HepG2 (cell line): ENCODE results near the gene EXOC3L4. TPM values are rescaled to one million over a fixed set of nuclear protein-coding genes. Genes with fewer than 3 reads are reported as not detected.
A peak's percentile ranks its signal among the peaks of the same experiment; 100 is the strongest.

Experiments used
- ARNT ChIP-seq: fragments of 450-650 bp; IDR thresholded peaks from 2 replicates; pipeline ENCODE4 v1.6.1; 2017
- FOXM1 ChIP-seq: sonication (generic); formaldehyde crosslinking; IDR thresholded peaks from 2 replicates; pipeline ENCODE4 v1.5.0; 2020; ENCODE audit warnings: missing genetic modification reagents
- GZF1 ChIP-seq: sonication (generic); formaldehyde crosslinking; IDR thresholded peaks from 2 replicates; pipeline ENCODE4 v1.5.1; 2020; ENCODE audit warnings: mild to moderate bottlenecking, missing genetic modification reagents
- HNRNPUL1 ChIP-seq: fragments of 200-400 bp; formaldehyde crosslinking; IDR thresholded peaks from 2 replicates; pipeline ENCODE4 v1.6.1; 2017; ENCODE audit warnings: low read depth, mild to moderate bottlenecking, low read length, moderate library complexity
- KLF13 ChIP-seq: sonication (generic); formaldehyde crosslinking; IDR thresholded peaks from 2 replicates; pipeline ENCODE4 v1.4.0; 2020; ENCODE audit warnings: mild to moderate bottlenecking, missing genetic modification reagents
- MAF1 ChIP-seq: sonication (generic); formaldehyde crosslinking; IDR thresholded peaks from 2 replicates; pipeline ENCODE4 v1.5.0; 2020; ENCODE audit warnings: missing genetic modification reagents, borderline replicate concordance
- MEIS1 ChIP-seq: sonication (generic); formaldehyde crosslinking; IDR thresholded peaks from 2 replicates; pipeline ENCODE4 v1.9.0; 2021; ENCODE audit warnings: mild to moderate bottlenecking, missing genetic modification reagents, moderate library complexity, borderline replicate concordance
- MIER3 ChIP-seq: IDR thresholded peaks from 2 replicates; pipeline ENCODE4 v1.6.1; 2016; ENCODE audit warnings: missing compliant biosample characterization, borderline replicate concordance
- RXRB ChIP-seq: IDR thresholded peaks from 2 replicates; pipeline ENCODE4 v1.6.1; 2016; ENCODE audit warnings: borderline replicate concordance, missing genetic modification reagents, missing compliant biosample characterization
- SRY ChIP-seq: sonication (generic); formaldehyde crosslinking; IDR thresholded peaks from 2 replicates; pipeline ENCODE4 v1.8.0; 2022; ENCODE audit warnings: mild to moderate bottlenecking, missing genetic modification reagents
- TARDBP ChIP-seq: sonication (generic); formaldehyde crosslinking; IDR thresholded peaks from 2 replicates; pipeline ENCODE4 v1.8.0; 2022; ENCODE audit warnings: mild to moderate bottlenecking, missing genetic modification reagents
- TCF12 ChIP-seq, 2 experiments: fragments of 450-650 bp in 1 of 2; sonication (generic) in 1 of 2; formaldehyde crosslinking in 1 of 2; IDR thresholded peaks; 2 replicates each; pipeline versions ENCODE4 v1.6.1 to v1.8.0; 2017 to 2022; ENCODE audit warnings: antibody characterized with exemption in 1 of 2, mild to moderate bottlenecking in 1 of 2, missing genetic modification reagents in 1 of 2, moderate library complexity in 1 of 2
- TMF1 ChIP-seq: sonication (generic); formaldehyde crosslinking; IDR thresholded peaks from 2 replicates; pipeline ENCODE4 v1.8.1; 2022; ENCODE audit warnings: low read depth, missing genetic modification reagents
- ZBTB8A ChIP-seq: sonication (generic); formaldehyde crosslinking; IDR thresholded peaks from 2 replicates; pipeline ENCODE4 v1.4.0; 2020; ENCODE audit warnings: mild to moderate bottlenecking, low read depth, missing genetic modification reagents, borderline replicate concordance
- ZFX ChIP-seq: sonication (generic); formaldehyde crosslinking; IDR thresholded peaks from 2 replicates; pipeline ENCODE4 v1.4.0; 2020; ENCODE audit warnings: mild to moderate bottlenecking, low read depth, missing genetic modification reagents, moderate library complexity
- ZNF292 ChIP-seq: sonication (generic); formaldehyde crosslinking; IDR thresholded peaks from 2 replicates; pipeline ENCODE4 v1.8.1; 2022; ENCODE audit warnings: mild to moderate bottlenecking, low read depth, missing genetic modification reagents, borderline replicate concordance
- ZNF382 ChIP-seq: sonication (generic); formaldehyde crosslinking; IDR thresholded peaks from 2 replicates; pipeline ENCODE4 v1.5.0; 2020; ENCODE audit warnings: missing genetic modification reagents, mild to moderate bottlenecking, borderline replicate concordance
- ZNF543 ChIP-seq: sonication (generic); formaldehyde crosslinking; IDR thresholded peaks from 2 replicates; pipeline ENCODE4 v1.4.0; 2020; ENCODE audit warnings: mild to moderate bottlenecking, missing genetic modification reagents
- ZSCAN29 ChIP-seq: sonication (generic); formaldehyde crosslinking; conservative IDR thresholded peaks from 2 replicates; pipeline ENCODE4 v1.4.0; 2020; ENCODE audit warnings: mild to moderate bottlenecking, missing genetic modification reagents
- polyA plus RNA-seq, 8 experiments: library from polyadenylated mRNA; depleted of rRNA in 3 of 8; stranded (reverse) in 7 of 8; unstranded in 1 of 8; fragments of >200 nt; fragmentation: Illumina TruSeq in 4 of 8; extraction: Trizol in 4 of 8; gene quantifications; 2 replicates each; pipeline versions ENCODE4 v1.2.1 to v1.2.3, GENCODE V29; 2011 to 2016; ENCODE audit warnings: low read depth in 4 of 8, missing spikeins in 1 of 8, mixed read lengths in 1 of 8; ENCODE audit not compliant: insufficient read depth in 1 of 8
- total RNA-seq, 5 experiments: library from RNA; depleted of rRNA; stranded (reverse); fragments of >200 nt; fragmentation: Illumina TruSeq; extraction: Trizol; gene quantifications; 2 replicates each; pipeline ENCODE4 v1.2.3, GENCODE V29; 2016; ENCODE audit warnings: low read depth in 1 of 5
- TF ChIP-seq, protein P1 (sequence below): sonication (generic); formaldehyde crosslinking; IDR thresholded peaks from 2 replicates; pipeline ENCODE4 v1.5.0; 2020; ENCODE audit warnings: mild to moderate bottlenecking, missing genetic modification reagents
- TF ChIP-seq, protein P2 (sequence below): sonication (generic); formaldehyde crosslinking; IDR thresholded peaks from 2 replicates; pipeline ENCODE4 v1.8.0; 2022; ENCODE audit warnings: missing genetic modification reagents, mild to moderate bottlenecking, inconsistent platforms, borderline replicate concordance
- TF ChIP-seq, protein P3 (sequence below): sonication (generic); formaldehyde crosslinking; IDR thresholded peaks from 2 replicates; pipeline ENCODE4 v1.8.0; 2022; ENCODE audit warnings: mild to moderate bottlenecking, missing genetic modification reagents, borderline replicate concordance
- TF ChIP-seq, protein P4 (sequence below): fragments of 450-650 bp; IDR thresholded peaks from 2 replicates; pipeline ENCODE4 v1.6.1; 2017

The EXOC3L4 gene
- total and polyA plus RNA-seq, 2 of the 13 experiments (the other 11 are each of a cell fraction or from before 2014, with no cell fraction given) = 11.8 to 27.0 TPM

DNA sequence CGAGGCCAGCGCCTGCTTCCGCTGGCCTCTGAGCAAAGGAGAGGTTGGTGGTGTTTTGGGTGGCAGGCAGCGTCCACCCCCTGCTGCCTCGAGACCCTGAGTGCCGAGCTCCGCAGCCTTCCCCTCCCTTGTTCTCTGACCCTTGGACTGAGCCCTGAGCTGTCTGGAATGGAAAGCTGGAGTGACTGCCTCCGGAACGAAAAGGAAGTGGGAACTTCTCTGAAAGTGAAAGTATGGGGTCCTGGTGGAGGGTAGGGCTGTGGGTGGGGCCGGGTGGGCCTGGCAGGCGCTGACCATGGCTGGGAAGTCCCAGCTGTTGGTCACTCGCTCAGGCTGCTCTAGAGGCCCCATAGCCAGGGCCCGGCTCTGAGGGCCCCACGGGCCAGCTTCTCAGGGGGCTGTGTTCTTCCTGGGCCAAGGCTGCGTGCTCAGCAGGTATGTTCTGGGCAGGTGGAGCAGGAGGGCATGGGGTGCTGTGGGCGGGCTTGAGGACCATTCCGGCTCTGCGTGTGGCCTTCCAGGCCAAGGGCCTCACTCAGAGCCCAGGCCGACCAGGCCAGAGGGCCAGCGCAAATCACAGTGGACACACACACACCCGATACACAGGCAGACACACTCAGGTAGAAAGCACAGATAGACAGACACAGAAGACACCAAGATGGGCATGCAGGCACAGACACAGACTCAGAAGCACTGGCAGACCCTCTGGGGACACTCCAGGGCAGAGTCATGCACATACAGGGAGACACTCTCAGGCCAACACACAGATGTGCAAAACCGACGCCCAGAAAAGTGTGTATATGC lies at the start of gene EXOC3L4 (continued):
- TF ChIP-seq, protein P1, sequence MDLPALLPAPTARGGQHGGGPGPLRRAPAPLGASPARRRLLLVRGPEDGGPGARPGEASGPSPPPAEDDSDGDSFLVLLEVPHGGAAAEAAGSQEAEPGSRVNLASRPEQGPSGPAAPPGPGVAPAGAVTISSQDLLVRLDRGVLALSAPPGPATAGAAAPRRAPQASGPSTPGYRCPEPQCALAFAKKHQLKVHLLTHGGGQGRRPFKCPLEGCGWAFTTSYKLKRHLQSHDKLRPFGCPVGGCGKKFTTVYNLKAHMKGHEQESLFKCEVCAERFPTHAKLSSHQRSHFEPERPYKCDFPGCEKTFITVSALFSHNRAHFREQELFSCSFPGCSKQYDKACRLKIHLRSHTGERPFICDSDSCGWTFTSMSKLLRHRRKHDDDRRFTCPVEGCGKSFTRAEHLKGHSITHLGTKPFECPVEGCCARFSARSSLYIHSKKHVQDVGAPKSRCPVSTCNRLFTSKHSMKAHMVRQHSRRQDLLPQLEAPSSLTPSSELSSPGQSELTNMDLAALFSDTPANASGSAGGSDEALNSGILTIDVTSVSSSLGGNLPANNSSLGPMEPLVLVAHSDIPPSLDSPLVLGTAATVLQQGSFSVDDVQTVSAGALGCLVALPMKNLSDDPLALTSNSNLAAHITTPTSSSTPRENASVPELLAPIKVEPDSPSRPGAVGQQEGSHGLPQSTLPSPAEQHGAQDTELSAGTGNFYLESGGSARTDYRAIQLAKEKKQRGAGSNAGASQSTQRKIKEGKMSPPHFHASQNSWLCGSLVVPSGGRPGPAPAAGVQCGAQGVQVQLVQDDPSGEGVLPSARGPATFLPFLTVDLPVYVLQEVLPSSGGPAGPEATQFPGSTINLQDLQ (CRISPR knock-in tag) = no peak
- TF ChIP-seq RXRB (CRISPR knock-in tag) (peak; percentile 32; the same call in 1 of the 2 replicates), ZNF292 (0 out of 2 replicates have a peak, but pooled peaks have one; percentile 19), ZFX (CRISPR knock-in tag) (peak; percentile 98), ZBTB8A (CRISPR knock-in tag) (no peak), KLF13 (CRISPR knock-in tag) (no peak), ZSCAN29 (CRISPR knock-in tag) (0 out of 2 replicates have a peak, but pooled peaks have one; percentile 62), FOXM1 (CRISPR knock-in tag) (no peak), MIER3 (CRISPR knock-in tag) (no peak), SRY (CRISPR knock-in tag) (no peak), ARNT (no peak), TARDBP (CRISPR knock-in tag) (peak; percentile 83), TMF1 (0 out of 2 replicates have a peak, but pooled peaks have one; percentile 66), ZNF382 (no peak), HNRNPUL1 (no peak), GZF1 (CRISPR knock-in tag) (peak; percentile 58; the same call in 1 of the 2 replicates), MEIS1 (CRISPR knock-in tag) (no peak), MAF1 (CRISPR knock-in tag) (no peak), TCF12 (IDR thresholded peaks at IDR 0.05) (no peak), TCF12 (CRISPR knock-in tag; IDR thresholded peaks at IDR 0.05) (no peak), ZNF543 (no peak; the same call in none of the 2 replicates)
- TF ChIP-seq, protein P2, sequence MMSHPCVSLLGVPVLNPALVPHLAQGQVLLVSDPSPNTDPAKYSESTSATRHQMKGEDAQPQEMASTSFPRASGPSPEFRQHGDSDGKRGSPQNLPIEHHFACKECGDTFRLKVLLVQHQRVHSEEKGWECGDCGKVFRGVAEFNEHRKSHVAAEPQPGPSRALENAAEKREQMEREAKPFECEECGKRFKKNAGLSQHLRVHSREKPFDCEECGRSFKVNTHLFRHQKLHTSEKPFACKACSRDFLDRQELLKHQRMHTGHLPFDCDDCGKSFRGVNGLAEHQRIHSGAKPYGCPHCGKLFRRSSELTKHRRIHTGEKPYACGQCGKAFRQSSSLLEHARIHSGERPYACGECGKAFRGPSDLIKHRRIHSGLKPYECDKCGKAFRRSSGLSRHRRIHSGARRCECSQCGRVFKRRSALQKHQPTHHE = 0 out of 2 replicates have a peak, but pooled peaks have one; percentile 83
- TF ChIP-seq, protein P3, sequence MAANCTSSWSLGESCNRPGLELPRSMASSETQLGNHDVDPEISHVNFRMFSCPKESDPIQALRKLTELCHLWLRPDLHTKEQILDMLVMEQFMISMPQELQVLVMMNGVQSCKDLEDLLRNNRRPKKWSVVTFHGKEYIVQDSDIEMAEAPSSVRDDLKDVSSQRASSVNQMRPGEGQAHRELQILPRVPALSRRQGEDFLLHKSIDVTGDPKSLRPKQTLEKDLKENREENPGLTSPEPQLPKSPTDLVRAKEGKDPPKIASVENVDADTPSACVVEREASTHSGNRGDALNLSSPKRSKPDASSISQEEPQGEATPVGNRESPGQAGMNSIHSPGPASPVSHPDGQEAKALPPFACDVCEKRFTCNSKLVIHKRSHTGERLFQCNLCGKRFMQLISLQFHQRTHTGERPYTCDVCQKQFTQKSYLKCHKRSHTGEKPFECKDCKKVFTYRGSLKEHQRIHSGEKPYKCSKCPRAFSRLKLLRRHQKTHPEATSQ (CRISPR knock-in tag) = no peak
- TF ChIP-seq, protein P4, sequence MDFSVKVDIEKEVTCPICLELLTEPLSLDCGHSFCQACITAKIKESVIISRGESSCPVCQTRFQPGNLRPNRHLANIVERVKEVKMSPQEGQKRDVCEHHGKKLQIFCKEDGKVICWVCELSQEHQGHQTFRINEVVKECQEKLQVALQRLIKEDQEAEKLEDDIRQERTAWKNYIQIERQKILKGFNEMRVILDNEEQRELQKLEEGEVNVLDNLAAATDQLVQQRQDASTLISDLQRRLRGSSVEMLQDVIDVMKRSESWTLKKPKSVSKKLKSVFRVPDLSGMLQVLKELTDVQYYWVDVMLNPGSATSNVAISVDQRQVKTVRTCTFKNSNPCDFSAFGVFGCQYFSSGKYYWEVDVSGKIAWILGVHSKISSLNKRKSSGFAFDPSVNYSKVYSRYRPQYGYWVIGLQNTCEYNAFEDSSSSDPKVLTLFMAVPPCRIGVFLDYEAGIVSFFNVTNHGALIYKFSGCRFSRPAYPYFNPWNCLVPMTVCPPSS = no peak
